Prostate gland (tissue), 2 donors: ENCODE measurements around the gene THSD8. TPM values are rescaled to one million over a fixed set of nuclear protein-coding genes. Genes with fewer than 3 reads are reported as not detected.
A peak's percentile ranks its signal among the peaks of the same experiment; 100 is the strongest.

Experiments used
- DNase-seq: peaks from one replicate; pipeline ENCODE4 v3.0.0-alpha.2; 2019; ENCODE audit warnings: low spot score
- H3K27ac ChIP-seq, 2 donors: fragments of 200-600 bp; sonication (generic); 2 replicates each; pipeline ENCODE4 v1.5.1; 2017 to 2019
- H3K27me3 ChIP-seq: fragments of 200-600 bp; sonication (generic); replicated peaks from 2 replicates; pipeline ENCODE4 v1.5.1; 2019; ENCODE audit not compliant: insufficient read depth
- H3K36me3 ChIP-seq, 2 donors: fragments of 200-600 bp; sonication (generic); 1 replicate in 1 of 2; 2 replicates in 1 of 2; pipeline versions ENCODE4 v1.5.1 to v1.8.1; 2017 to 2019
- H3K4me1 ChIP-seq: fragments of 200-600 bp; sonication (generic); replicated peaks from 2 replicates; pipeline ENCODE4 v1.5.1; 2019
- H3K4me3 ChIP-seq, 2 donors: fragments of 200-600 bp; sonication (generic); 2 replicates each; pipeline ENCODE4 v1.5.1; 2017 to 2019
- H3K9me3 ChIP-seq: fragments of 200-600 bp; sonication (generic); 2 replicates; pipeline ENCODE4 v1.5.1; 2017
- CTCF ChIP-seq, 4 experiments: fragments of 200-600 bp in 2 of 4; fragments of 450-650 bp in 2 of 4; sonication (generic) in 2 of 4; IDR thresholded peaks; 1 replicate in 3 of 4; 2 replicates in 1 of 4; pipeline ENCODE4 v1.5.1; 2016 to 2019; ENCODE audit warnings: antibody characterized with exemption in 4 of 4, mild to moderate bottlenecking in 2 of 4, moderate library complexity in 2 of 4
- POLR2A ChIP-seq: fragments of 450-650 bp; IDR thresholded peaks from one replicate; pipeline ENCODE4 v1.6.1; 2016; ENCODE audit warnings: antibody characterized with exemption, mild to moderate bottlenecking
- POLR2AphosphoS5 ChIP-seq: sonication (generic); formaldehyde crosslinking; IDR thresholded peaks from one replicate; pipeline ENCODE4 v1.6.1; 2017; ENCODE audit warnings: antibody characterized with exemption
- WGBS: methylation state at CpG from one replicate; pipeline ENCODE4 v1.1.5; 2018; 5-methylcytosine and 5-hydroxymethylcytosine counted together
- intact Hi-C: fragments of 100-400 bp; cut with DNase I; formaldehyde crosslinking; loops from one replicate; pipeline ENCODE4 v1.14.2; 2022
- total RNA-seq, 2 donors: library from RNA; depleted of rRNA; stranded (reverse); fragments of >200 nt; gene quantifications; one replicate each; pipeline ENCODE4 v1.1.0, GENCODE V29; 2016

The THSD8 gene
- total RNA-seq, 2 donors from 2014 or later = 0.91 TPM; not detected in 1

- 2% methylated on average over 12 of the region's 12 CpGs for WGBS
- peak overlapping the region; percentile 79 to 85 for H3K4me3 ChIP-seq
- TF ChIP-seq POLR2A (no peak), CTCF (IDR thresholded peaks at IDR 0.05) (no peak), POLR2AphosphoS5 (peak; percentile 35)
- intact Hi-C loops = no loop called here
- H3K36me3 ChIP-seq = no peaks in the 10 kb centered on the region
- peak; percentile 71 for DNase-seq
- H3K9me3 ChIP-seq = no peaks in the 10 kb centered on the region
- no peaks in the 10 kb centered on the region for H3K27me3 ChIP-seq
- peak overlapping the region; percentile 100 for H3K27ac ChIP-seq
- H3K4me1 ChIP-seq = peaks cover 57% of the 10 kb centered on the region
These were observed 13.2 kb upstream of the THSD8 start for GRCh38 chr19:12788682-12789097.

GRCh38 chr19:12789098-12789903, 12.6 kb upstream of the THSD8 start:
- intact Hi-C loops = no loop called here
- Histone ChIP-seq H3K36me3 (no peaks in the 10 kb centered on the region), H3K27me3 (no peaks in the 10 kb centered on the region), H3K4me1 (peaks cover 54% of the 10 kb centered on the region), H3K9me3 (no peaks in the 10 kb centered on the region), H3K27ac (peak overlapping the region; percentile 100), H3K4me3 (peak overlapping the region; percentile 79 to 85)
- WGBS = 2% methylated on average over 18 of the region's 46 CpGs
- DNase-seq = no peak
- TF ChIP-seq CTCF (IDR thresholded peaks at IDR 0.05) (no peak), POLR2AphosphoS5 (no peak)

GRCh38 chr19:12789904-12790619, 11.8 kb upstream of the THSD8 start:
- Histone ChIP-seq H3K9me3 (no peaks in the 10 kb centered on the region), H3K27me3 (no peaks in the 10 kb centered on the region), H3K4me1 (peaks cover 46% of the 10 kb centered on the region), H3K36me3 (no peaks in the 10 kb centered on the region), H3K27ac (peak overlapping the region; percentile 100), H3K4me3 (peak overlapping the region; percentile 79 to 85)
- intact Hi-C loops = loop anchor here (10.0 kb wide), 1 partner anchor 65 kb away; the partner anchor contains the start of gene TNPO2
- peak; percentile 94 for DNase-seq
- TF ChIP-seq CTCF (IDR thresholded peaks at IDR 0.05) = peak in 1 of 4 experiments; percentile 19
- TF ChIP-seq POLR2A = peak; percentile 79
- peak; percentile 92 for TF ChIP-seq POLR2AphosphoS5
- WGBS = 1% methylated on average over 34 of the region's 56 CpGs

- Histone ChIP-seq H3K36me3 (no peaks in the 10 kb centered on the region), H3K4me3 (peak overlapping the region; percentile 79 to 85), H3K27me3 (no peaks in the 10 kb centered on the region), H3K4me1 (peaks cover 39% of the 10 kb centered on the region), H3K27ac (peak overlapping the region; percentile 100), H3K9me3 (no peaks in the 10 kb centered on the region)
- no peak for DNase-seq
- 2% methylated on average over 22 of the region's 22 CpGs for WGBS
- intact Hi-C loops = loop anchor here (10.0 kb wide), 1 partner anchor 66 kb away; the partner anchor contains the start of gene TNPO2
- TF ChIP-seq POLR2A = no peak
- no peak for TF ChIP-seq POLR2AphosphoS5
- no peak for TF ChIP-seq CTCF (IDR thresholded peaks at IDR 0.05)
These were observed 11.1 kb upstream of the THSD8 start for GRCh38 chr19:12790628-12791344.
